ENCODE data around the gene ENO2.
"Not testable (repeated sequence)": the region's sequence is repeated elsewhere in the genome, so short reads cannot be mapped to it uniquely, and the experiment has no call there.

Gene ENO2

GRCh38 chr12:6868211-6869048 lies 46.0 kb upstream of the ENO2 start:
- peak overlapping the region; percentile 49 for H3K27ac ChIP-seq
- no peak for DNase-seq
- peak; percentile 47 for TF ChIP-seq CTCF (IDR thresholded peaks at IDR 0.05; ENCODE audit: low read depth, low read length, missing control alignments)
- in situ Hi-C loops (cut with HindIII; ENCODE audit: low pct_ligation_motif_present, low sequenced_read_pairs): no loop called here
- H3K36me3 ChIP-seq (replicated peaks): peaks cover 37% of the 10 kb centered on the region
- H3K27me3 ChIP-seq (replicated peaks): no peaks in the 10 kb centered on the region
- peak overlapping the region; percentile 86 for H3K4me3 ChIP-seq (ENCODE audit: low read depth, low read length)

- TF ChIP-seq CTCF (IDR thresholded peaks at IDR 0.05; ENCODE audit: low read depth, low read length, missing control alignments): peak; percentile 91
- in situ Hi-C loops (cut with HindIII; ENCODE audit: low pct_ligation_motif_present, low sequenced_read_pairs): no loop called here
- Histone ChIP-seq H3K27ac (no peak overlapping the region), H3K36me3 (replicated peaks) (peaks cover 30% of the 10 kb centered on the region), H3K27me3 (replicated peaks) (no peaks in the 10 kb centered on the region), H3K4me3 (ENCODE audit: low read depth, low read length) (peak overlapping the region; percentile 86)
- peak; percentile 60 for DNase-seq
These were observed 45.0 kb upstream of the ENO2 start for GRCh38 chr12:6869049-6870021.

GRCh38 chr12:6870304-6870703 lies 44.1 kb upstream of the ENO2 start:
- H3K27me3 ChIP-seq (replicated peaks); H3K27ac ChIP-seq; DNase-seq; in situ Hi-C loops (cut with HindIII; ENCODE audit: low pct_ligation_motif_present, low sequenced_read_pairs); H3K4me3 ChIP-seq (ENCODE audit: low read depth, low read length): not testable (repeated sequence)
- peaks cover 24% of the 10 kb centered on the region for H3K36me3 ChIP-seq (replicated peaks)

- Histone ChIP-seq H3K27ac (no peak overlapping the region), H3K4me3 (ENCODE audit: low read depth, low read length) (peak overlapping the region; percentile 84), H3K36me3 (replicated peaks) (peaks cover 21% of the 10 kb centered on the region), H3K27me3 (replicated peaks) (no peaks in the 10 kb centered on the region)
- no peak for DNase-seq
- no peak for TF ChIP-seq CTCF (IDR thresholded peaks at IDR 0.05; ENCODE audit: low read depth, low read length, missing control alignments)
- in situ Hi-C loops (cut with HindIII; ENCODE audit: low pct_ligation_motif_present, low sequenced_read_pairs): no loop called here
These were observed 43.1 kb upstream of the ENO2 start for GRCh38 chr12:6871052-6871957.

GRCh38 chr12:6872073-6873048 lies 42.0 kb upstream of the ENO2 start:
- Histone ChIP-seq H3K27me3 (replicated peaks) (no peaks in the 10 kb centered on the region), H3K36me3 (replicated peaks) (peaks cover 21% of the 10 kb centered on the region), H3K27ac (no peak overlapping the region), H3K4me3 (ENCODE audit: low read depth, low read length) (peak overlapping the region; percentile 84)
- in situ Hi-C loops (cut with HindIII; ENCODE audit: low pct_ligation_motif_present, low sequenced_read_pairs): no loop called here
- DNase-seq: peak; percentile 46
- TF ChIP-seq CTCF (IDR thresholded peaks at IDR 0.05; ENCODE audit: low read depth, low read length, missing control alignments): peak; percentile 99
